CD4-positive, CD25-positive, alpha-beta regulatory T cell (primary cell): ENCODE measurements around the gene POLE. TPM values are rescaled to one million over a fixed set of nuclear protein-coding genes. Genes with fewer than 3 reads are reported as not detected.

ENCODE experiments used
- ATAC-seq, 2 donors: fragments of 150-1000 bp; cut with Tn5 transposase; one replicate each; pipeline ENCODE4 v1.10.0; 2021; ENCODE audit warnings: low read depth in 2 of 2, moderate number of reproducible peaks in 2 of 2, moderate library complexity in 1 of 2
- DNase-seq, 3 donors: peaks; one replicate each; pipeline versions ENCODE4 v3.0.0 to v3.0.0-alpha.2; 2012 to 2022; ENCODE audit warnings: mixed read lengths in 1 of 3
- H3K27ac ChIP-seq: one replicate; pipeline ENCODE4 v1.7.0; 2013; ENCODE audit warnings: mild to moderate bottlenecking, low read length; ENCODE audit not compliant: insufficient read depth, poor library complexity, severe bottlenecking
- H3K27me3 ChIP-seq: one replicate; pipeline ENCODE4 v1.7.0; 2013; ENCODE audit warnings: low read length; ENCODE audit not compliant: control insufficient read depth, insufficient read depth
- H3K36me3 ChIP-seq: one replicate; pipeline ENCODE4 v1.7.0; 2013; ENCODE audit warnings: mild to moderate bottlenecking, low read length, moderate library complexity; ENCODE audit not compliant: control insufficient read depth, insufficient read depth
- H3K4me1 ChIP-seq: 2 replicates; pipeline ENCODE4 v1.7.0; 2013; ENCODE audit warnings: mild to moderate bottlenecking, low read length; ENCODE audit not compliant: insufficient read depth, control insufficient read depth, poor library complexity, severe bottlenecking
- H3K4me3 ChIP-seq: one replicate; pipeline ENCODE4 v1.7.0; 2013; ENCODE audit warnings: low read depth, mild to moderate bottlenecking, low read length, moderate library complexity
- H3K9me3 ChIP-seq, 2 experiments: 1 replicate in 1 of 2; 2 replicates in 1 of 2; pipeline ENCODE4 v1.7.0; 2013; ENCODE audit warnings: low read length in 2 of 2, mild to moderate bottlenecking in 1 of 2, moderate library complexity in 1 of 2; ENCODE audit not compliant: control insufficient read depth in 2 of 2
- H3K27ac Mint-ChIP-seq, 3 donors: one replicate each; pipeline ENCODE4 v1.8.0; 2020 to 2022; ENCODE audit warnings: mild to moderate bottlenecking in 3 of 3, mixed read lengths in 3 of 3, moderate library complexity in 2 of 3
- H3K27me3 Mint-ChIP-seq: one replicate; pipeline ENCODE4 v1.8.0; 2022; ENCODE audit warnings: mild to moderate bottlenecking, mixed read lengths
- H3K36me3 Mint-ChIP-seq: one replicate; pipeline ENCODE4 v1.8.0; 2020; ENCODE audit warnings: mixed read lengths
- H3K4me1 Mint-ChIP-seq, 4 donors: one replicate each; pipeline ENCODE4 v1.8.0; 2020 to 2022; ENCODE audit warnings: mixed read lengths in 4 of 4, mild to moderate bottlenecking in 1 of 4
- H3K4me3 Mint-ChIP-seq, 4 donors: one replicate each; pipeline ENCODE4 v1.8.0; 2020 to 2022; ENCODE audit warnings: mild to moderate bottlenecking in 4 of 4, mixed read lengths in 4 of 4, moderate library complexity in 3 of 4
- H3K9me3 Mint-ChIP-seq, 7 donors: one replicate each; pipeline ENCODE4 v1.8.0; 2020 to 2022; ENCODE audit warnings: mixed read lengths in 7 of 7, mild to moderate bottlenecking in 3 of 7, moderate library complexity in 2 of 7
- polyA plus RNA-seq, 4 donors: library from polyadenylated mRNA; unstranded; fragments of 300-500 nt; fragmentation: Illumina TruSeq; gene quantifications; one replicate each; pipeline ENCODE4 v1.2.3, GENCODE V29; 2021
- total RNA-seq: library from RNA; stranded (reverse); gene quantifications from one replicate; pipeline ENCODE4 v1.2.3, GENCODE V29; 2022

The POLE gene
- total and polyA plus RNA-seq, 5 donors from 2014 or later: 2.4 to 51.1 (median 3.7) TPM

DNA sequence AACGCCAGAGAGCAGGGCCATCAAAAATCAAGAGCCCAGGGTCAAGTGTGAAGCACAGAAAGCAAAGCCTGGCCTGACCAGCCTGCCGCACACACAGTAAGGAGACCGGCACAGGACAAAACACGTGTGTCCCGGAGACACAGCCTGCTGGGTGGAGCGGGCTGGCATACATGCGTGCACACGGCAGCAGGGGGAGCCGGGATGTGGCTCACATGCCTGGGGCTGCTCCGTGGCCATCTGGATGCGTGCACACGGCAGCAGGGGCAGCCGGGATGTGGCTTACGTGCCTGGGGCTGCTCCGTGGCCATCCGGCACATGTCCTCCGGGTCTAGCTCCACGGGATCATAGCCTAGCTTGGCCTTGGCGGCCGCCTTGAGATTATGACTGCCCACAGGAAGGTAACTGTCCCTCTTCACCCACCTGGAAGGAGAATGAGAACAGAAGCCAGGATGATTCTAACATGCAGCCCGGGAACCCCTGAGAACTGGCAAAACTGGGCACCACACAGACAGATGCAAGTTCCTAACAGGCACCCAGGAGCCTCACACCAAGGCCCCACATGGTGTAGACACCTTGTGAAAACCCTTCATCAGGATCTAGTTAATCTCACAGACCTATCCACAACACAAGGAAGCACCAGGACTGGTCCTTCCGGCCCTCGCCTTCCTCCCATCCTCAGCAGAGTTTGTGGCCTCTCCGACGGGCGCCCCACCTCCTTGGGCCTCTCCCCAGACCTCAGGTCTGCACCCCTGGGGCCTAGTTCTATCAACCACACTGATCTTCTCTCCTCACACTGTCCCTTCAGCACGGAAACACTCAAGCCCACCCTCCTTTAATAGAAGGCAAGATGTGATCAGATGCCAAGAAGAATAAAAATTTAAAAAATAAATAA lies 13.6 kb downstream of the POLE start:
- Histone ChIP-seq H3K27me3 (no peaks in the 10 kb centered on the region), H3K36me3 (peaks cover 54% of the 10 kb centered on the region), H3K4me1 (no peaks in the 10 kb centered on the region), H3K27ac (no peak overlapping the region), H3K9me3 (no peaks in the 10 kb centered on the region), H3K4me3 (no peak overlapping the region)
- ATAC-seq (no peak), DNase-seq (no peak)
- no peak overlapping the region for H3K27ac Mint-ChIP-seq
- no peaks in the 10 kb centered on the region for H3K27me3 Mint-ChIP-seq
- H3K36me3 Mint-ChIP-seq: peaks cover 45% of the 10 kb centered on the region
- peaks cover 0 to 3% (median 0%) of the 10 kb centered on the region in 7 donors for H3K9me3 Mint-ChIP-seq
- no peak overlapping the region for H3K4me3 Mint-ChIP-seq
- peaks cover 0 to 5% (median 0%) of the 10 kb centered on the region in 4 donors for H3K4me1 Mint-ChIP-seq

GRCh38 chr12:132672678-132673077 lies 14.5 kb downstream of the POLE start:
- Mint-ChIP-seq H3K4me1 (peaks cover 0 to 5% (median 0%) of the 10 kb centered on the region in 4 donors), H3K36me3 (peaks cover 43% of the 10 kb centered on the region)
- peaks cover 59% of the 10 kb centered on the region for H3K36me3 ChIP-seq

DNA sequence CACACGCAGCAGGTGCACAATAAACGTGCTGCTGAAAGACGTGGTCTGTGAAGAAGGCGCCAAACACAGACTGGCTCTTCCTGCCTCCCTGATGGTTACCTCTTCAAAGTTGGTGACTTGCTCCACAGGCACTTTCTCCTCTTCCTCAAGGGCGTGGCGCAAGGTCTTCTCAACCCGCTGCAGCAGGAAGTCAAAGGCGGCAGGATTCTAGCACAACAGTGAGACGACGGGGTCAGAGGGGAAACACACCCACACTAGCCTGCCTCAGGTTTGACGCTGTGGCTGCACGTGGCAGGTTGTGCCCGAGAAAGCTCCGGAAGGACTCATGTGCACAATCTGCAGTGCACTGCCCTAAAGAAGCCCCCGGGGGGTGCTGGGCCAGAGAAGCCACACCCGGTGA lies 15.0 kb downstream of the POLE start:
- Mint-ChIP-seq H3K27ac (peak overlapping the region in 1 of 3 donors; percentile 36), H3K4me1 (peaks cover 0 to 5% (median 0%) of the 10 kb centered on the region in 4 donors), H3K9me3 (peaks cover 0 to 3% (median 0%) of the 10 kb centered on the region in 7 donors), H3K4me3 (no peak overlapping the region), H3K27me3 (no peaks in the 10 kb centered on the region), H3K36me3 (peaks cover 44% of the 10 kb centered on the region)
- H3K4me3 ChIP-seq: no peak overlapping the region
- peaks cover 59% of the 10 kb centered on the region for H3K36me3 ChIP-seq
- no peaks in the 10 kb centered on the region for H3K9me3 ChIP-seq
- DNase-seq (peak in 1 of 3 donors; percentile 23), ATAC-seq (no peak)
- no peaks in the 10 kb centered on the region for H3K27me3 ChIP-seq
- no peak overlapping the region for H3K27ac ChIP-seq
- H3K4me1 ChIP-seq: no peaks in the 10 kb centered on the region

More at GRCh38 chr12:132672678-132673077, 14.5 kb downstream of the POLE start:
- no peaks in the 10 kb centered on the region for H3K27me3 ChIP-seq
- Mint-ChIP-seq H3K27ac (no peak overlapping the region), H3K27me3 (no peaks in the 10 kb centered on the region), H3K9me3 (peaks cover 0 to 3% (median 0%) of the 10 kb centered on the region in 7 donors), H3K4me3 (peak overlapping the region in 1 of 4 donors; percentile 51)
- ATAC-seq (no peak), DNase-seq (no peak)
- no peak overlapping the region for H3K4me3 ChIP-seq
- no peaks in the 10 kb centered on the region for H3K9me3 ChIP-seq
- H3K27ac ChIP-seq: no peak overlapping the region
- no peaks in the 10 kb centered on the region for H3K4me1 ChIP-seq

- no peaks in the 10 kb centered on the region for H3K27me3 Mint-ChIP-seq
- H3K9me3 ChIP-seq: no peaks in the 10 kb centered on the region
- H3K27ac Mint-ChIP-seq: no peak overlapping the region
- H3K9me3 Mint-ChIP-seq: peaks cover 0 to 3% (median 0%) of the 10 kb centered on the region in 7 donors
- peaks cover 58% of the 10 kb centered on the region for H3K36me3 ChIP-seq
- H3K4me3 ChIP-seq: no peak overlapping the region
- H3K4me1 ChIP-seq: no peaks in the 10 kb centered on the region
- H3K4me1 Mint-ChIP-seq: peaks cover 0 to 5% (median under 1%) of the 10 kb centered on the region in 4 donors
- no peaks in the 10 kb centered on the region for H3K27me3 ChIP-seq
- peaks cover 44% of the 10 kb centered on the region for H3K36me3 Mint-ChIP-seq
- ATAC-seq: no peak
- H3K4me3 Mint-ChIP-seq: no peak overlapping the region
- DNase-seq: no peak
- no peak overlapping the region for H3K27ac ChIP-seq
Observed at GRCh38 chr12:132669166-132669879, 17.8 kb downstream of the POLE start.

- Mint-ChIP-seq H3K27me3 (no peaks in the 10 kb centered on the region), H3K27ac (no peak overlapping the region), H3K4me3 (no peak overlapping the region), H3K36me3 (peaks cover 44% of the 10 kb centered on the region), H3K4me1 (peaks cover 0 to 5% (median under 1%) of the 10 kb centered on the region in 4 donors), H3K9me3 (no peaks in the 10 kb centered on the region)
- Histone ChIP-seq H3K4me3 (no peak overlapping the region), H3K27me3 (no peaks in the 10 kb centered on the region), H3K36me3 (peaks cover 66% of the 10 kb centered on the region), H3K27ac (no peak overlapping the region), H3K9me3 (no peaks in the 10 kb centered on the region), H3K4me1 (no peaks in the 10 kb centered on the region)
- no peak for ATAC-seq
- DNase-seq: no peak
Observed at GRCh38 chr12:132668191-132669088, 18.7 kb downstream of the POLE start.

- no peak overlapping the region for H3K4me3 ChIP-seq
- H3K9me3 ChIP-seq: no peaks in the 10 kb centered on the region
- no peak overlapping the region for H3K27ac ChIP-seq
- no peak for ATAC-seq
- H3K27ac Mint-ChIP-seq: no peak overlapping the region
- no peak for DNase-seq
- peaks cover 78% of the 10 kb centered on the region for H3K36me3 ChIP-seq
- H3K4me1 ChIP-seq: no peaks in the 10 kb centered on the region
- no peaks in the 10 kb centered on the region for H3K9me3 Mint-ChIP-seq
- peaks cover 0 to 11% (median 7%) of the 10 kb centered on the region in 4 donors for H3K4me1 Mint-ChIP-seq
- no peak overlapping the region for H3K4me3 Mint-ChIP-seq
- no peaks in the 10 kb centered on the region for H3K27me3 Mint-ChIP-seq
- no peaks in the 10 kb centered on the region for H3K27me3 ChIP-seq
- peaks cover 53% of the 10 kb centered on the region for H3K36me3 Mint-ChIP-seq
Observed at GRCh38 chr12:132665794-132666193, 21.3 kb downstream of the POLE start.

DNA sequence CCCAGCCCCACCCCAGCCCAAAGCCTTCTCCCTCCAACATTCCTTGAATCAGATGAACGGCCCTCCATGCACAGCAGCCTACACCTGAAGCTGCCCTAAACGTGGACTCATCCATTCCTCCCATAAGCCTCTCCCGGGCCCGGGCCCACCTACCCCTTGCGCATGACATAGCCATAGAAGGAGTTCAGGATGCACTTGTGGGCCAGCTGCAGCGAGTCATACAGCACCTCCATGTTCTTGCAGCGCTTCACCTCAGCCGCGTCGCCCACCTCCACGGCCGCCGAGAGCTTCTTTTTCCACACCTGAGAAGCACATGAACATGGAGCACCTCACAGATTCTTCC lies 22.0 kb downstream of the POLE start:
- Mint-ChIP-seq H3K4me1 (peaks cover 0 to 11% (median 7%) of the 10 kb centered on the region in 4 donors), H3K9me3 (no peaks in the 10 kb centered on the region), H3K36me3 (peaks cover 55% of the 10 kb centered on the region), H3K27me3 (no peaks in the 10 kb centered on the region), H3K27ac (no peak overlapping the region), H3K4me3 (no peak overlapping the region)
- peaks cover 84% of the 10 kb centered on the region for H3K36me3 ChIP-seq
- DNase-seq: no peak
- H3K4me1 ChIP-seq: no peaks in the 10 kb centered on the region
- ATAC-seq: no peak
- H3K27ac ChIP-seq: no peak overlapping the region
- no peak overlapping the region for H3K4me3 ChIP-seq
- no peaks in the 10 kb centered on the region for H3K9me3 ChIP-seq
- no peaks in the 10 kb centered on the region for H3K27me3 ChIP-seq
